ENCODE data around the gene ACTN1.
A peak's percentile ranks its signal among the peaks of the same experiment; 100 is the strongest.

Gene ACTN1

GRCh38 chr14:68894802-68895703 lies 84.0 kb downstream of the ACTN1 start:
- DNase-seq, result no peak
- no peaks in the 10 kb centered on the region for H3K4me1 ChIP-seq
- peaks cover 59% of the 10 kb centered on the region for H3K36me3 ChIP-seq
- no peak for TF ChIP-seq CTCF (IDR thresholded peaks at IDR 0.05; ENCODE audit: low read depth, low read length)
- H3K9me3 ChIP-seq, result no peaks in the 10 kb centered on the region
- H3K4me3 ChIP-seq (ENCODE audit: low read depth, low read length), result no peak overlapping the region
- H3K27me3 ChIP-seq, result no peaks in the 10 kb centered on the region

DNA sequence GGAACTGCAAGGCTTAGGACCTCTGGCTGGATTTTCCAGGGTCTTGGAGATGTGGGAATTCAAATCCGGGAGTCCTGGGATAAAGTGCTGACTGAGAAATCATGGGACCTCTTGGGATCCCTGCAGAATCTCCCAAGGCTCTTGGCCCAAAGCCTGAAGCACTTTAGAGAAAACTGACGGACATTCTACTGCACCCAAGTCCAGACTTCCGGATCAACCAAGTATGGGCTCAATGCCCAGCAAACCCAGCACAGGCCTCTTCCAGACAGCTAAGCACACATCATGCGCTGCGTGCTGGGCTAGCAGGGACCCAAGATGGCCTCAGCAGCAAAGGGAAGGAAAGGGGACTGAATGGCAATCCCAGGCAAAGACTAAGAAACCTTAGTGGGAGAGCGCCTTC lies 85.0 kb downstream of the ACTN1 start:
- Histone ChIP-seq H3K36me3 (peaks cover 66% of the 10 kb centered on the region), H3K9me3 (no peaks in the 10 kb centered on the region), H3K27me3 (no peaks in the 10 kb centered on the region), H3K4me1 (no peaks in the 10 kb centered on the region), H3K4me3 (ENCODE audit: low read depth, low read length) (no peak overlapping the region)
- DNase-seq, result no peak
- TF ChIP-seq CTCF (IDR thresholded peaks at IDR 0.05; ENCODE audit: low read depth, low read length), result no peak

GRCh38 chr14:68893566-68893965 lies 85.5 kb downstream of the ACTN1 start:
- DNase-seq, result peak; percentile 4
- Histone ChIP-seq H3K9me3 (no peaks in the 10 kb centered on the region), H3K27me3 (no peaks in the 10 kb centered on the region), H3K4me3 (ENCODE audit: low read depth, low read length) (no peak overlapping the region), H3K4me1 (no peaks in the 10 kb centered on the region), H3K36me3 (peaks cover 70% of the 10 kb centered on the region)
- no peak for TF ChIP-seq CTCF (IDR thresholded peaks at IDR 0.05; ENCODE audit: low read depth, low read length)

GRCh38 chr14:68892961-68893360 lies 86.1 kb downstream of the ACTN1 start:
- H3K4me1 ChIP-seq, result no peaks in the 10 kb centered on the region
- DNase-seq, result peak; percentile 1
- H3K4me3 ChIP-seq (ENCODE audit: low read depth, low read length), result no peak overlapping the region
- no peak for TF ChIP-seq CTCF (IDR thresholded peaks at IDR 0.05; ENCODE audit: low read depth, low read length)
- no peaks in the 10 kb centered on the region for H3K9me3 ChIP-seq
- no peaks in the 10 kb centered on the region for H3K27me3 ChIP-seq
- peaks cover 71% of the 10 kb centered on the region for H3K36me3 ChIP-seq

DNA sequence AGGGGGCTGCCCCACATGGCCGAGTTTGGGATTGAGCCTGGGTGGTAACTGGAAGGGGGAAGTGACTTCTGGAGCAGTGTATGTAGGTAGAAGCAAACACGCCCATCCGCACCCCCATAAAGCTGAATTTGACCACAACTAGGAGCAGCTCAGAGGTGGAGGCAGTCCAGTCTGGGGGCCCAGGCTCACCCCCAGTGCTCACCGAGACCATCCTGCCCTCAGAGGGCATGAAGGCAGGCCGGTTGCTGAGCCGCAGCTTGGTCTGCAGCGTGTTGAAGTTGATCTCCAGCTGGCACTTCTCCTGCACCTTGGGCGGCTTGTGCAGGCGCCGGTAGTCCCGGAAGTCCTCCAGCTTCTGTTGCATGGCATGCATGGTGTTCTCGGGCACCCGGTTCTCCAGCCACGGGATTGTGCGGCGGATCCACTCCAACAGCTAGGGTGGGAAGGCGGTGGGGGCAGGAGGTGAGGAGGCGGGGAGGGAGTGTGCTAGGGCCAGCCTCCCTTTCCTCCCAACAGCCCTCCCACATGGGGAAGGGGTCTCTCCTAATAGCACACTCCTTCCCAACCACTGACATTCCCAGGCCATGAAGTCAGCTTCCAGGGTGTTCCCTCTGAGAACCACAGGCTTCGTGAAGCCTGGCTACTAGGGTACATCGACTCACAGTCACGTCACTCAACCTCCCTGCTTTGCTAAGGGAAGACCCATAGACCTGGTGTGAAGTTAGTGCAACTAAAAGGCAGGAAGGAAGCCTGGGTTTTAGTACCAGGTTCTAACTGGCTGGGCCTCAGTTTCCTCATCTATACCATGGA lies 87.0 kb downstream of the ACTN1 start:
- no peaks in the 10 kb centered on the region for H3K9me3 ChIP-seq
- TF ChIP-seq CTCF (IDR thresholded peaks at IDR 0.05; ENCODE audit: low read depth, low read length), result no peak
- peak; percentile 3 for DNase-seq

More for the DNA sequence above, 87.0 kb downstream of the ACTN1 start:
- Histone ChIP-seq H3K27me3 (no peaks in the 10 kb centered on the region), H3K36me3 (peaks cover 72% of the 10 kb centered on the region), H3K4me1 (no peaks in the 10 kb centered on the region), H3K4me3 (ENCODE audit: low read depth, low read length) (no peak overlapping the region)

Measured in BE2C (cell line).